ENCODE measurements around the gene HOXD10. TPM values are rescaled to one million over a fixed set of nuclear protein-coding genes. Genes with fewer than 3 reads are reported as not detected.

HOXD10 gene
- total and polyA plus RNA-seq, 2 of the 13 experiments (the other 11 are each of a cell fraction or from before 2014, with no cell fraction given), result not detected

- TF ChIP-seq ZNF414 (CRISPR knock-in tag; IDR thresholded peaks at IDR 0.05), result peak; percentile 69; the same call in 1 of the 2 replicates
- TF ChIP-seq ZNF10 (CRISPR knock-in tag; IDR thresholded peaks at IDR 0.05; ENCODE audit: borderline replicate concordance, low read depth), result no peak
- TF ChIP-seq MEIS1 (CRISPR knock-in tag; IDR thresholded peaks at IDR 0.05; ENCODE audit: borderline replicate concordance), result peak; percentile 33; the same call in 1 of the 2 replicates
- TF ChIP-seq MYPOP (CRISPR knock-in tag; IDR thresholded peaks at IDR 0.05), result peak; percentile 31; the same call in 1 of the 2 replicates
- peak; percentile 67 for TF ChIP-seq SMC3 (IDR thresholded peaks at IDR 0.05; ENCODE audit: low read length)
- 0 out of 2 replicates have a peak, but pooled peaks have one; percentile 38 for TF ChIP-seq TFDP2 (CRISPR knock-in tag; IDR thresholded peaks at IDR 0.05)
- TF ChIP-seq IKZF5 (CRISPR knock-in tag; IDR thresholded peaks at IDR 0.05), result no peak
- TF ChIP-seq ZBTB49 (CRISPR knock-in tag; IDR thresholded peaks at IDR 0.05; ENCODE audit: borderline replicate concordance), result peak; percentile 66; the same call in 1 of the 2 replicates
- TF ChIP-seq ZNF574 (CRISPR knock-in tag; IDR thresholded peaks at IDR 0.05), result peak; percentile 58
- peak; percentile 52; the same call in 1 of the 2 replicates for TF ChIP-seq TBX2 (CRISPR knock-in tag; IDR thresholded peaks at IDR 0.05; ENCODE audit: borderline replicate concordance)
- TF ChIP-seq HNRNPLL (IDR thresholded peaks at IDR 0.05; ENCODE audit: low read depth, low read length, poor library complexity, severe bottlenecking), result peak; percentile 48
- TF ChIP-seq ATAD3A (CRISPR knock-in tag; IDR thresholded peaks at IDR 0.05), result no peak
- TF ChIP-seq ZXDC (CRISPR knock-in tag; IDR thresholded peaks at IDR 0.05), result peak; percentile 66; the same call in 1 of the 2 replicates
- TF ChIP-seq ATRX (CRISPR knock-in tag; IDR thresholded peaks at IDR 0.05; ENCODE audit: borderline replicate concordance), result no peak
These were observed 19.4 kb upstream of the HOXD10 start (continued) for GRCh38 chr2:176096986-176097819.

Measured in HepG2 (cell line).